HEK293T (cell line): ENCODE results near the gene NACA.
"Not testable (repeated sequence)": the region's sequence is repeated elsewhere in the genome, so short reads cannot be mapped to it uniquely, and the experiment has no call there.

Experiments
- CTCF ChIA-PET: fragments of 350-600 bp; formaldehyde crosslinking; extraction: SDS; loops from one replicate; lab custom pipeline; 2021; ENCODE audit warnings: antibody characterized with exemption, inconsistent platforms; lab: Yijun Ruan, JAX
- POLR2A ChIA-PET: fragments of 350-600 bp; formaldehyde crosslinking; extraction: SDS; loops from one replicate; lab custom pipeline; 2020; ENCODE audit warnings: antibody characterized with exemption, inconsistent platforms; lab: Yijun Ruan, JAX
- DNase-seq: peaks from one replicate; pipeline ENCODE4 v3.0.0; 2012; ENCODE audit warnings: mixed read lengths; ENCODE audit errors: extremely low spot score
- ARNT ChIP-seq: fragments of 450-650 bp; IDR thresholded peaks from 2 replicates; pipeline ENCODE4 v1.6.1; 2017; ENCODE audit warnings: mild to moderate bottlenecking
- BHLHE40 ChIP-seq: fragments of 450-650 bp; IDR thresholded peaks from 2 replicates; pipeline ENCODE4 v1.6.1; 2016; ENCODE audit warnings: mild to moderate bottlenecking, moderate library complexity, borderline replicate concordance
- CTBP1 ChIP-seq: fragments of 450-650 bp; IDR thresholded peaks from 2 replicates; pipeline ENCODE4 v1.6.1; 2016; ENCODE audit warnings: borderline replicate concordance
- ELF4 ChIP-seq: fragments of 450-650 bp; IDR thresholded peaks from 2 replicates; pipeline ENCODE4 v1.6.1; 2017; ENCODE audit warnings: antibody characterized with exemption
- FOXA1 ChIP-seq: fragments of 450-650 bp; IDR thresholded peaks from 2 replicates; pipeline ENCODE4 v1.6.1; 2016; ENCODE audit warnings: mild to moderate bottlenecking
- FOXK2 ChIP-seq: fragments of 450-650 bp; IDR thresholded peaks from 2 replicates; pipeline ENCODE4 v1.6.1; 2016; ENCODE audit warnings: mild to moderate bottlenecking
- FOXM1 ChIP-seq: fragments of 450-650 bp; IDR thresholded peaks from 2 replicates; pipeline ENCODE4 v1.6.1; 2017; ENCODE audit warnings: mild to moderate bottlenecking, borderline replicate concordance
- HDGF ChIP-seq: fragments of 450-650 bp; IDR thresholded peaks from 2 replicates; pipeline ENCODE4 v1.6.1; 2017; ENCODE audit warnings: antibody characterized with exemption, borderline replicate concordance
- L3MBTL2 ChIP-seq: fragments of 450-650 bp; conservative IDR thresholded peaks from 2 replicates; pipeline ENCODE4 v1.6.1; 2016; ENCODE audit warnings: mild to moderate bottlenecking
- LEF1 ChIP-seq: fragments of 450-650 bp; IDR thresholded peaks from 2 replicates; pipeline ENCODE4 v1.6.1; 2017; ENCODE audit warnings: mild to moderate bottlenecking, borderline replicate concordance
- NFRKB ChIP-seq: fragments of 450-650 bp; IDR thresholded peaks from 2 replicates; pipeline ENCODE4 v1.6.1; 2016; ENCODE audit warnings: mild to moderate bottlenecking, moderate library complexity
- PKNOX1 ChIP-seq: fragments of 450-650 bp; IDR thresholded peaks from 2 replicates; pipeline ENCODE4 v1.6.1; 2016
- SP1 ChIP-seq: fragments of 450-650 bp; IDR thresholded peaks from 2 replicates; pipeline ENCODE4 v1.6.1; 2017
- SUZ12 ChIP-seq: fragments of 450-650 bp; IDR thresholded peaks from 2 replicates; pipeline ENCODE4 v1.6.1; 2016; ENCODE audit warnings: mild to moderate bottlenecking
- TARDBP ChIP-seq: fragments of 450-650 bp; IDR thresholded peaks from 2 replicates; pipeline ENCODE4 v1.6.1; 2016
- ZNF384 ChIP-seq: fragments of 450-650 bp; IDR thresholded peaks from 2 replicates; pipeline ENCODE4 v1.6.1; 2016

NACA gene

GRCh38 chr12:56751712-56752598 is 26.9 kb upstream of the NACA start, which contains the start of gene PRIM1:
Gene PRIM1, minus strand, starts transcription at chr12:56752323. Its CDS starts 25 bp downstream, at chr12:56752298.
- ChIA-PET CTCF (interaction anchor here (0.7 kb wide), 1 partner anchor 12 kb away, joined by 6 read pairs; no protein-coding TSS in a partner anchor), POLR2A (interaction anchor here (0.6 to 6.3 kb wide), 7 partner anchors 11 to 358 kb away, joined by 3 to 29 read pairs (median 4); partner anchors contain the start of gene NACA)
- TF ChIP-seq CTBP1 (no peak), L3MBTL2 (peak; percentile 97), ELF4 (no peak; the same call in 1 of the 2 replicates), FOXM1 (no peak), ZNF384 (peak; percentile 84)
- peak; percentile 96 for DNase-seq

DNA sequence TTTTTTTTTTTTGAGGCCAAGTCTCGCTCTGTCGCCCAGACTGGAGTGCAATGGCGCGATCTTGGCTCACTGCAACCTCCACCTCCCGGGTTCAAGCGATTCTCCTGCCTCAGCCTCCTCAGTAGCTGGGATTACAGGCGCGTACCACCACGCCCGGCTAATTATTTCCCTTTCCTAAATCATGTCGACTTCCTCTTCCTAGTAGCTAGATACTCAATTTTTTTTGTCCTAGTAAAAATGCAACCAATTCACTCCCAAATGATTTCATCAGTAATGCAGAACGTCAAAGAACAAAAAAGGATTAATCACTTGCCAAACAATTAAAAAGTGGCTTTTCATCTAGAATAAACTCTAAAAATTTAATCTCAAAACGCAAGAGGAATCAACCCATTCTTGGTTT is 25.5 kb upstream of the NACA start:
- POLR2A ChIA-PET: interaction anchor here (0.9 to 6.3 kb wide), 4 partner anchors 10 to 66 kb away, joined by 3 to 29 read pairs (median 4); partner anchors contain the start of gene NACA
- DNase-seq, CTCF ChIA-PET: not testable (repeated sequence)

DNA sequence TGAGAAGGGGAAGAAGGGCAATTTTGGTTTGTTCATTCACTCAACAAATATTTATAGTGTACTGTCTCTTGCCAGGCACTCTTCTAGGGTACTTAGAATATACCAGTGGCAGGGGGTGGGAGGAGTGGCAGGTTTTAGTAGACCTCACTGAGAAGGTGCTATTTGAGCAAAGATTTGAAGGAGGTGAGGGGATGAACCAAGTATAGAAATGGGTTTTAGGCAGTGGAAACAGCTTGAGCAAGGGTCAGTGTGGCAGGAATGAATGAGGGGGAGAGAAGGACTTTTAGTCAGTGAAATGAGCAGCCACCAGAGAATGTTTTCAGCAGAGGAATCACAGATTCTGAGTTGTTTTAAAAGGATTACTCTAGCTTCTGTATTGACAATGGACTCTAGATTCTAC is 24.8 kb upstream of the NACA start:
- CTCF ChIA-PET: interaction anchor here (0.6 kb wide), 1 partner anchor 181 kb away, joined by 3 read pairs; no protein-coding TSS in a partner anchor
- TF ChIP-seq ARNT (no peak), FOXA1 (no peak), BHLHE40 (no peak), CTBP1 (no peak), PKNOX1 (no peak), FOXM1 (no peak), ZNF384 (no peak), LEF1 (no peak), SP1 (no peak), HDGF (no peak), TARDBP (no peak), L3MBTL2 (no peak), FOXK2 (no peak), NFRKB (no peak)
- POLR2A ChIA-PET: interaction anchor here (1.1 to 6.3 kb wide), 2 partner anchors 24 to 251 kb away, joined by 3 to 29 read pairs; partner anchors contain the start of gene NACA
- no peak for DNase-seq

DNA sequence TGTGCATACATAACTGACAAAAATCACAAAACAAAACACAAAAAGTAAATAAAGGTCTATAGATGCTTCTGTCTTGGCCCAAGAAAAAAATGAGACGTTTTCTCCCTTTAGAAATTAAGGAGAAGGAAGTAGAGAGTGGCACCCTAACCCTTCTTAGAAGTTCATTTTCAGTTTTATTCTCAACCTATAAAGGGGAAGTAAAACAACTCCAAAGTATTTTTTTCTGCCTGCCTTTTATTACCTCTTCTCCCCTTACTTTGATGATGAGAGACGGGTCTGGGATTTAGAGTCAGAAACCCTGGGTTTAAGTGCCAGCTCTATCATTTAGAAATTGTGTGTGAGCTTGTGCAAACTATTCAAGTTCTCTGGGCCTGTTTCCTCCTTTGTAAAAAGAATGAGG is 24.3 kb upstream of the NACA start:
- CTCF ChIA-PET: interaction anchor here (0.6 kb wide), 1 partner anchor 182 kb away, joined by 3 read pairs; no protein-coding TSS in a partner anchor
- TF ChIP-seq FOXM1: no peak
- no peak for TF ChIP-seq ARNT
- no peak for TF ChIP-seq PKNOX1
- TF ChIP-seq ZNF384: no peak
- no peak for TF ChIP-seq NFRKB
- no peak for TF ChIP-seq SUZ12
- TF ChIP-seq ELF4: no peak
- no peak for DNase-seq
- POLR2A ChIA-PET: interaction anchor here (1.1 to 6.3 kb wide), 2 partner anchors 24 to 252 kb away, joined by 3 to 29 read pairs; partner anchors contain the start of gene NACA

GRCh38 chr12:56728139-56728861 is 3.2 kb upstream of the NACA start:
- ChIA-PET CTCF (no interaction called here), POLR2A (interaction anchor here (1.2 kb wide), 1 partner anchor 39 kb away, joined by 4 read pairs; no protein-coding TSS in a partner anchor)
- TF ChIP-seq CTBP1 (no peak), FOXM1 (no peak), ELF4 (no peak), HDGF (no peak), LEF1 (no peak), PKNOX1 (no peak), TARDBP (no peak), FOXK2 (no peak), SUZ12 (no peak), NFRKB (no peak), SP1 (no peak), FOXA1 (no peak)
- no peak for DNase-seq

GRCh38 chr12:56726196-56726675 is 1.1 kb upstream of the NACA start:
- peak; percentile 83 for TF ChIP-seq ZNF384
- DNase-seq: not testable (repeated sequence)
- CTCF ChIA-PET: interaction anchor here (1.3 kb wide), 1 partner anchor 262 kb away, joined by 3 read pairs; no protein-coding TSS in a partner anchor
- POLR2A ChIA-PET: interaction anchor here (1.1 to 3.1 kb wide), 16 partner anchors 11 to 385 kb away, joined by 3 to 69 read pairs (median 11); partner anchors contain the start of genes PRIM1, PTGES3 and STAT6
